ENCODE results near the gene PSMF1.

- TF ChIP-seq CTCF (IDR thresholded peaks at IDR 0.05; ENCODE audit: poor library complexity, severe bottlenecking) (no peak), EZH2 (IDR thresholded peaks at IDR 0.05; ENCODE audit: borderline replicate concordance, insufficient read depth, low read length, poor library complexity, severe bottlenecking) (no peak), MXI1 (conservative IDR thresholded peaks at IDR 0.05; ENCODE audit: poor library complexity, severe bottlenecking) (no peak)
These were observed 5.5 kb upstream of the PSMF1 start for GRCh38 chr20:1112908-1113307.
